Heart left ventricle (tissue), 13 donors: Measurements from ENCODE around the gene ITPK1.

Experiments
- POLR2A ChIP-seq, 2 donors: fragments of 450-650 bp; IDR thresholded peaks; one replicate each; pipeline ENCODE4 v1.6.1; 2017; ENCODE audit warnings: antibody characterized with exemption in 2 of 2, mild to moderate bottlenecking in 2 of 2, moderate library complexity in 2 of 2
- TF ChIP-seq, protein P1 (sequence below), 12 donors: fragments of 200-600 bp; sonication (generic) in 4 of 12; IDR thresholded peaks; one replicate each; pipeline versions ENCODE4 v1.5.0 to v1.8.0; 2018 to 2022; ENCODE audit warnings: antibody characterized with exemption in 12 of 12, mild to moderate bottlenecking in 5 of 12
- donor health status: ischemic (EF 13 %, LVEDD 7.1; RV severe dilation, severe dysfunction).
- donor health status: DM: no; HTN: yes; CAD: no.
- donor health status: DM: no; HTN: no; CAD: no.
- donor health status: ischemic (EF 25% LVEDD 6.9; RV normal size, moderate dysfunction).
- donor health status: ischemic (EF 25% LVEDD 5.7; RV mildly dilated, moderate dysfunction).
- donor health status: ischemic (EF 35%, LVEDD 5.7; RV mildly dilated, moderate dysfunction).
- donor health status: nonischemic (EF 11% LVEDD 7.7; RV severe dilation, severe dysfunction).
- donor health status: DM: yes; HTN: yes; CAD: no.
- donor health status: PGD.
- donor health status: ischemic (EF 29% LVEDD 5.4; RV normal size, mild dysfunction).
- donor health status: nonischemic (EF 23%, LVEDD 6.1; RV moderate dilation, normal function).

DNA sequence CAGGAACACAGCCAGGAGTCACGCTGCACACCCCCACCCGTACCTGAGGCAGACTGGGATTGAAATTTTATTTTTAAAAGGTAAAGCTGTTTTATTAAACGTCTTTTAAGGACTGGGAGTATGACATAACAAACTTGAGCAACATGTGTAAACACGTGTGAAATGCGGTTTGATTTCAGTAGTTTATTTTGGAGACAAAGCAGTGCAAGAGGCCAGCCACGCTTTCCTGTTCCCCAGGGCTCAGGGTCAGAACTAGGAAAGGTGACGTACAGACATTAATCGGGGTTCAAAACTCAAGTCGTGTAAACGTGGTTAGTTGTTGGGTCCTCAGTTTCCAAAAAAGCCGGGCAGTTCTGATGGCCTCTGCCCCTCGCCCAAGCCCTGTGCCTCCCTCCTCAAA, 176.0 kb downstream of the ITPK1 start:
- TF ChIP-seq, protein P1, sequence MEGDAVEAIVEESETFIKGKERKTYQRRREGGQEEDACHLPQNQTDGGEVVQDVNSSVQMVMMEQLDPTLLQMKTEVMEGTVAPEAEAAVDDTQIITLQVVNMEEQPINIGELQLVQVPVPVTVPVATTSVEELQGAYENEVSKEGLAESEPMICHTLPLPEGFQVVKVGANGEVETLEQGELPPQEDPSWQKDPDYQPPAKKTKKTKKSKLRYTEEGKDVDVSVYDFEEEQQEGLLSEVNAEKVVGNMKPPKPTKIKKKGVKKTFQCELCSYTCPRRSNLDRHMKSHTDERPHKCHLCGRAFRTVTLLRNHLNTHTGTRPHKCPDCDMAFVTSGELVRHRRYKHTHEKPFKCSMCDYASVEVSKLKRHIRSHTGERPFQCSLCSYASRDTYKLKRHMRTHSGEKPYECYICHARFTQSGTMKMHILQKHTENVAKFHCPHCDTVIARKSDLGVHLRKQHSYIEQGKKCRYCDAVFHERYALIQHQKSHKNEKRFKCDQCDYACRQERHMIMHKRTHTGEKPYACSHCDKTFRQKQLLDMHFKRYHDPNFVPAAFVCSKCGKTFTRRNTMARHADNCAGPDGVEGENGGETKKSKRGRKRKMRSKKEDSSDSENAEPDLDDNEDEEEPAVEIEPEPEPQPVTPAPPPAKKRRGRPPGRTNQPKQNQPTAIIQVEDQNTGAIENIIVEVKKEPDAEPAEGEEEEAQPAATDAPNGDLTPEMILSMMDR (IDR thresholded peaks at IDR 0.05) = no peak
- no peak for TF ChIP-seq POLR2A (IDR thresholded peaks at IDR 0.05)
